Mucosa of descending colon (tissue), 3 donors: ENCODE measurements around the gene RCOR3. TPM values are rescaled to one million over a fixed set of nuclear protein-coding genes. Genes with fewer than 3 reads are reported as not detected.

Experiments
- ATAC-seq: fragments of 200-7000 bp; cut with Tn5 transposase; one replicate; pipeline ENCODE4 v1.9.1; 2020; ENCODE audit warnings: mild to moderate bottlenecking, moderate library complexity
- DNase-seq, 3 donors: peaks; one replicate each; pipeline ENCODE4 v3.0.0-alpha.2; 2020
- H3K36me3 ChIP-seq: fragments of 200-600 bp; one replicate; pipeline ENCODE4 v1.8.0; 2021; ENCODE audit warnings: low read depth, mild to moderate bottlenecking
- H3K4me1 ChIP-seq: fragments of 200-600 bp; one replicate; pipeline ENCODE4 v1.8.0; 2021; ENCODE audit warnings: low read depth, mild to moderate bottlenecking
- H3K4me3 ChIP-seq: fragments of 200-600 bp; one replicate; pipeline ENCODE4 v1.8.0; 2021; ENCODE audit warnings: mild to moderate bottlenecking
- H3K9me3 ChIP-seq: fragments of 200-600 bp; one replicate; pipeline ENCODE4 v1.8.0; 2021; ENCODE audit warnings: mild to moderate bottlenecking
- intact Hi-C, 2 donors: fragments of 100-400 bp; cut with DNase I in 1 of 2; cut with micrococcal nuclease in 1 of 2; formaldehyde crosslinking; loops; one replicate each; pipeline versions ENCODE4 v1.11.0 to v1.11.1; 2022; cut with DNase I, micrococcal nuclease
- long read RNA-seq, 2 donors: library from polyadenylated mRNA; unstranded; transcript quantifications; one replicate each; pipeline ENCODE4 v2.0.0, GENCODE V29; 2019 to 2021
- total RNA-seq, 3 donors: library from RNA; stranded (reverse); fragmentation: NEBNext Ultra II Directional in 2 of 3; extraction: Animal tissue kit (Norgen Biotek cat#: 25700) in 2 of 3; gene quantifications; one replicate each; pipeline versions ENCODE4 v1.2.1 to v1.2.4, GENCODE V29; 2021 to 2023
- TF ChIP-seq, protein P1 (sequence below): fragments of 200-600 bp; IDR thresholded peaks from one replicate; pipeline ENCODE4 v1.8.0; 2022; ENCODE audit warnings: antibody characterized with exemption, mild to moderate bottlenecking
- donor health status: DM: no; HTN: no; CAD: no; lungs with moderate emphysema.
- donor health status: DM: no; HTN: no; CAD: no.
- donor health status: DM: no; HTN: yes; CAD: no.

RCOR3 gene
- 10 to 100 TPM; 41.1 to 68.0 (median 60.4) TPM for total RNA-seq
- long read RNA-seq, donor 1, full-length matches to known transcripts = 11 of 38 reads
- long read RNA-seq, donor 1, partial matches to known transcripts = 14 of 38 reads
- long read RNA-seq, donor 1, other reads (novel, unspliced or antisense) = 13 of 38 reads
- long read RNA-seq, donor 2, partial matches to known transcripts = 1 of 6 reads
- long read RNA-seq, donor 2, other reads (novel, unspliced or antisense) = 3 of 6 reads

- intact Hi-C loops = no loop called here
- H3K4me1 ChIP-seq = peaks cover 12% of the 10 kb centered on the region
- DNase-seq (peak; percentile 94 to 98 (median 97)), ATAC-seq (peak; percentile 90)
- no peaks in the 10 kb centered on the region for H3K36me3 ChIP-seq
- peak within 1 kb of the TSS; percentile 83 for H3K4me3 ChIP-seq
- H3K9me3 ChIP-seq = no peaks in the 10 kb centered on the region
- TF ChIP-seq, protein P1, sequence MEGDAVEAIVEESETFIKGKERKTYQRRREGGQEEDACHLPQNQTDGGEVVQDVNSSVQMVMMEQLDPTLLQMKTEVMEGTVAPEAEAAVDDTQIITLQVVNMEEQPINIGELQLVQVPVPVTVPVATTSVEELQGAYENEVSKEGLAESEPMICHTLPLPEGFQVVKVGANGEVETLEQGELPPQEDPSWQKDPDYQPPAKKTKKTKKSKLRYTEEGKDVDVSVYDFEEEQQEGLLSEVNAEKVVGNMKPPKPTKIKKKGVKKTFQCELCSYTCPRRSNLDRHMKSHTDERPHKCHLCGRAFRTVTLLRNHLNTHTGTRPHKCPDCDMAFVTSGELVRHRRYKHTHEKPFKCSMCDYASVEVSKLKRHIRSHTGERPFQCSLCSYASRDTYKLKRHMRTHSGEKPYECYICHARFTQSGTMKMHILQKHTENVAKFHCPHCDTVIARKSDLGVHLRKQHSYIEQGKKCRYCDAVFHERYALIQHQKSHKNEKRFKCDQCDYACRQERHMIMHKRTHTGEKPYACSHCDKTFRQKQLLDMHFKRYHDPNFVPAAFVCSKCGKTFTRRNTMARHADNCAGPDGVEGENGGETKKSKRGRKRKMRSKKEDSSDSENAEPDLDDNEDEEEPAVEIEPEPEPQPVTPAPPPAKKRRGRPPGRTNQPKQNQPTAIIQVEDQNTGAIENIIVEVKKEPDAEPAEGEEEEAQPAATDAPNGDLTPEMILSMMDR = peak; percentile 34
These were observed at the start of gene RCOR3 for GRCh38 chr1:211258756-211259637. Gene RCOR3, plus strand, starts transcription at chr1:211259366. Its CDS starts 195 bp downstream, at chr1:211259561.

GRCh38 chr1:211210052-211210451 is 49.1 kb upstream of the RCOR3 start:
- no peak for ATAC-seq
- TF ChIP-seq, protein P1 = no peak
- H3K36me3 ChIP-seq = no peaks in the 10 kb centered on the region
- no peaks in the 10 kb centered on the region for H3K9me3 ChIP-seq
- no peak overlapping the region for H3K4me3 ChIP-seq
- DNase-seq = no peak
- H3K4me1 ChIP-seq = no peaks in the 10 kb centered on the region
- intact Hi-C loops = no loop called here

DNA sequence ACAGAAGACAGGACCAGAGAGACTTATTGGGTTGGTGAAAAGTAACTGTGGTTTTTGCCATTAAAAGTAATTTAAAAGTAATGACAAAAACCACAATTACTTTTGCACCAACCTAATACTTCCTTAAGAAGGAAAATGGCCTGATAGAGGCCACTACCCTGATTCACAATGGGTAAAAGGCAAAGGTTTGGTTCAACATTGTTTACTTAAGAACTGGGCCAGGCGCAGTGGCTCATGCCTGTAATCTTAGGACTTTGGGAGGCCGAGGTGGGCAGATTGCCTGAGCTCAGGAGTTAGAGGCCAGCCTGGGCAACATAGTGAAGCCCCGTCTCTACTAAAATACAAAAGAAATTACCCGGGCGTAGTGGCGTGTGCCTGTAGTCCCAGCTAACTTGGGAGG is 48.2 kb upstream of the RCOR3 start:
- ATAC-seq = no peak

GRCh38 chr1:211213702-211214101 is 45.5 kb upstream of the RCOR3 start:
- Histone ChIP-seq H3K4me3 (no peak overlapping the region), H3K9me3 (no peaks in the 10 kb centered on the region), H3K4me1 (no peaks in the 10 kb centered on the region), H3K36me3 (no peaks in the 10 kb centered on the region)
- DNase-seq = no peak
- no peak for ATAC-seq
- TF ChIP-seq, protein P1 = no peak
- intact Hi-C loops = no loop called here

More for the DNA sequence above, 48.2 kb upstream of the RCOR3 start:
- Histone ChIP-seq H3K36me3 (no peaks in the 10 kb centered on the region), H3K4me1 (no peaks in the 10 kb centered on the region), H3K4me3 (no peak overlapping the region), H3K9me3 (no peaks in the 10 kb centered on the region)
- DNase-seq = no peak
- TF ChIP-seq, protein P1 = no peak
- intact Hi-C loops = no loop called here

GRCh38 chr1:211215577-211215976 is 43.6 kb upstream of the RCOR3 start:
- TF ChIP-seq, protein P1 = no peak
- no peaks in the 10 kb centered on the region for H3K4me1 ChIP-seq
- DNase-seq (no peak), ATAC-seq (no peak)
- intact Hi-C loops = no loop called here
- no peaks in the 10 kb centered on the region for H3K9me3 ChIP-seq
- H3K4me3 ChIP-seq = no peak overlapping the region
- H3K36me3 ChIP-seq = no peaks in the 10 kb centered on the region
